Activated gamma-delta T cell treated with Interleukin-2 at 50 U/mL for 16 hours (primary cell): Measurements from ENCODE around the gene ARHGAP11A.
"Not testable (repeated sequence)": the region's sequence is repeated elsewhere in the genome, so short reads cannot be mapped to it uniquely, and the experiment has no call there.

Experiments
- DNase-seq: peaks from one replicate; pipeline ENCODE4 v3.0.0-alpha.2; 2020

ARHGAP11A gene, protein sequence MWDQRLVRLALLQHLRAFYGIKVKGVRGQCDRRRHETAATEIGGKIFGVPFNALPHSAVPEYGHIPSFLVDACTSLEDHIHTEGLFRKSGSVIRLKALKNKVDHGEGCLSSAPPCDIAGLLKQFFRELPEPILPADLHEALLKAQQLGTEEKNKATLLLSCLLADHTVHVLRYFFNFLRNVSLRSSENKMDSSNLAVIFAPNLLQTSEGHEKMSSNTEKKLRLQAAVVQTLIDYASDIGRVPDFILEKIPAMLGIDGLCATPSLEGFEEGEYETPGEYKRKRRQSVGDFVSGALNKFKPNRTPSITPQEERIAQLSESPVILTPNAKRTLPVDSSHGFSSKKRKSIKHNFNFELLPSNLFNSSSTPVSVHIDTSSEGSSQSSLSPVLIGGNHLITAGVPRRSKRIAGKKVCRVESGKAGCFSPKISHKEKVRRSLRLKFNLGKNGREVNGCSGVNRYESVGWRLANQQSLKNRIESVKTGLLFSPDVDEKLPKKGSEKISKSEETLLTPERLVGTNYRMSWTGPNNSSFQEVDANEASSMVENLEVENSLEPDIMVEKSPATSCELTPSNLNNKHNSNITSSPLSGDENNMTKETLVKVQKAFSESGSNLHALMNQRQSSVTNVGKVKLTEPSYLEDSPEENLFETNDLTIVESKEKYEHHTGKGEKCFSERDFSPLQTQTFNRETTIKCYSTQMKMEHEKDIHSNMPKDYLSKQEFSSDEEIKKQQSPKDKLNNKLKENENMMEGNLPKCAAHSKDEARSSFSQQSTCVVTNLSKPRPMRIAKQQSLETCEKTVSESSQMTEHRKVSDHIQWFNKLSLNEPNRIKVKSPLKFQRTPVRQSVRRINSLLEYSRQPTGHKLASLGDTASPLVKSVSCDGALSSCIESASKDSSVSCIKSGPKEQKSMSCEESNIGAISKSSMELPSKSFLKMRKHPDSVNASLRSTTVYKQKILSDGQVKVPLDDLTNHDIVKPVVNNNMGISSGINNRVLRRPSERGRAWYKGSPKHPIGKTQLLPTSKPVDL

GRCh38 chr15:32615051-32615870 lies at the start of gene ARHGAP11A:
ARHGAP11A (plus strand) TSS chr15:32615504; CDS start chr15:32616212, 708 bp downstream.
- peak; percentile 81 for DNase-seq

- DNase-seq, result not testable (repeated sequence)
Measured at GRCh38 chr15:32568988-32569387, 46.3 kb upstream of the ARHGAP11A start.

GRCh38 chr15:32578482-32578881 lies 36.8 kb upstream of the ARHGAP11A start:
- not testable (repeated sequence) for DNase-seq

GRCh38 chr15:32585844-32586243 lies 29.5 kb upstream of the ARHGAP11A start:
- DNase-seq, result not testable (repeated sequence)

DNA sequence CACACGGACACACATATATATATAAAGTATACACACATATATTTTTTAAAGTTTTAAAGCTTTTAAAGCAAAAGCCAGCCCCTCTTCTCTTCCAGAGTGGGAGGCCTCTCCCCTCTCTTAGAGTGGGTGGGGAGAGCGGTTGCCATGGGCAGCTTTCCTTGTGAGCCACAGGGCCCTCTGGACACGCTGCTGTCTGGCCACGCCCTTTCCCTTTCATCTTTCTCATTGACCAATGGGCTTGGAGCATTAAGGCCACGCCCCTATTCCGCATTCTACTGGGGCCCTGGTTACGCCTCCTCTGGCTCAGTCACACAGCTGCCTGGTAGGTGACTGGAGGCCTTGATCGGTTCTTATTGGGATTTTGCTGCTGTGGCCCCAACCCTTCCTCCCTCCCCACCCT lies 22.2 kb upstream of the ARHGAP11A start, which contains the start of gene GOLGA8N:
Gene GOLGA8N (plus strand): TSS at position 306 of the 400 bp plus-strand sequence.
- not testable (repeated sequence) for DNase-seq

DNA sequence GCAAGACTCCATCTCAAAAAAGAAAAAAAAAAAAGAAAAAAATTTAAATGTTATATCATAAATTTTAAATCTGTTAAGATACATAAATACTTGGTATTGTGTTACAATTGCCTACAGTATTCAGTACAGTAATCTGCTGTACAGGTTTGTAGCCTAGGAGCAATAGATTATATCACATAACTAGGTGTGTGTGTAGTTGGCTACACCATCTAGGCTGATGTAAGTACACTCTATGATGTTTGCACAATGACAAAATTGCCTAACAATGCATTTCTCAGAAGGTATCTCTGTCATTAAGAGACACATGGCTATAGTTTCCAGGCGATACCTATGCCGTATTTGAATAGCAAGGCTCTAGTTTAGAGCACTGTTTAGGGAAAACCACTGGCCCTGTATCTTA lies 5.8 kb upstream of the ARHGAP11A start:
- DNase-seq, result not testable (repeated sequence)

- not testable (repeated sequence) for DNase-seq
Measured at GRCh38 chr15:32610719-32611118, 4.6 kb upstream of the ARHGAP11A start.

DNA sequence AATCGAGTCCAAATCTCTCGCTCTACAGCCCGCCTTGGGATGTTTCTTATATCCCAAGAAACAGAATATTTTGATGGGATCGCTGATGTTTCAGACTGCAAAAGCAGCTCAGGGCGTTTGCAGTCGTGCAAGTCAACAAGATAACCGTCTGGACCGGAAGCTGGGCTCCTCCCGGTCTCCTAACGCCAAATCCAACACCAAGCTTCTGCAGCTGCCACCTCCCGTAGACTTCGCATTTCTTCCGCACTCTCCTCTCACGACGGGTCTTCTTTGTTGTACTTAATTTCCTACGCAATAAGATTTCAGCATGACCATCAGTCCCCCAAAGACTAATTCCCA lies 623 bp upstream of the ARHGAP11A start:
- DNase-seq, result not testable (repeated sequence)

DNA sequence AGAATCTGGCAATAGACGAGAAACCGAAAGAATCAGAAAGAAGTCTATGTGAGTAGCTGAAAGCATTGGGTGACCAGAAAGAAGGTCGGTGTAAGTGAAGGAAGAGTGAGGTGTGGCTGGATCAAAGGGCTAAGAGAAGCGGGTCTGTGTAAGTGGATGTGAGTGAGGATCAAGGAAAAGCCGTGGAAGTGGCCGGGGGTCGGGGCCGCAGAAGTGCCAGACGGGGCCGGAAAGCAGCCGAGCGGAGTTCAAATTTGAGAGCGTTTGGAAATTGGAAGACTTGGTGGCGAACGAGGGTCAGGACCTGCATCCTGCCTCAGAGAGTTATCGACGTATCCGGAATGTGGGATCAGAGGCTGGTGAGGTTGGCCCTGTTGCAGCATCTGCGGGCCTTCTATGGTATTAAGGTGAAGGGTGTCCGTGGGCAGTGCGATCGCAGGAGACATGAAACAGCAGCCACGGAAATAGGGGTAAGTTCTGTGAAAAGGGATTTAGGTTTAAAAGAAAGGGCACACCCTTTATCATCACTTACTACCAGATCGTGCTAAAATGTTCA lies 645 bp downstream of the ARHGAP11A start:
- not testable (repeated sequence) for DNase-seq

DNA sequence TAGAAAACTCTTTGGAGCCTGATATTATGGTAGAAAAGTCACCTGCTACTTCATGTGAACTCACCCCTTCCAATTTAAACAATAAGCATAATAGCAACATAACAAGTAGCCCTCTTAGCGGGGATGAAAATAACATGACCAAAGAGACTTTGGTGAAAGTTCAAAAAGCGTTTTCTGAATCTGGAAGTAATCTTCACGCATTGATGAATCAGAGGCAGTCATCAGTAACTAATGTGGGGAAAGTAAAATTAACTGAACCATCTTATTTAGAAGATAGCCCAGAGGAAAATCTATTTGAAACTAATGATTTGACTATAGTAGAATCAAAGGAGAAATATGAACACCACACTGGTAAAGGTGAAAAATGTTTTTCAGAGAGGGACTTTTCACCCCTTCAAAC lies 21.1 kb downstream of the ARHGAP11A start:
- DNase-seq, result no peak

DNA sequence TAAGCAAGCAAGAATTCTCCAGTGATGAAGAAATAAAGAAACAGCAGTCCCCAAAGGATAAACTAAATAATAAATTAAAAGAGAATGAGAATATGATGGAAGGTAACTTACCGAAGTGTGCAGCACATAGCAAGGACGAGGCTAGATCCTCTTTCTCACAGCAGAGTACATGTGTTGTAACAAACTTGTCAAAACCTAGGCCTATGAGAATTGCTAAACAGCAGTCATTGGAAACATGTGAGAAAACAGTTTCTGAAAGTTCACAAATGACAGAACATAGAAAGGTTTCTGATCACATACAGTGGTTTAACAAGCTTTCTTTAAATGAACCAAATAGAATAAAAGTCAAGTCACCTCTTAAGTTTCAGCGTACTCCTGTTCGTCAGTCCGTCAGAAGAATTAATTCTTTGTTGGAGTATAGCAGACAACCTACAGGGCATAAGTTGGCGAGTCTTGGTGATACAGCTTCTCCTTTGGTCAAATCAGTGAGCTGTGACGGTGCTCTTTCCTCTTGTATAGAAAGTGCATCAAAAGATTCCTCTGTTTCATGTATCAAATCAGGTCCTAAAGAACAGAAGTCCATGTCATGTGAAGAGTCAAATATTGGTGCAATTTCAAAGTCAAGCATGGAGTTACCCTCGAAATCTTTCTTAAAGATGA lies 21.7 kb downstream of the ARHGAP11A start:
- DNase-seq, result no peak

DNA sequence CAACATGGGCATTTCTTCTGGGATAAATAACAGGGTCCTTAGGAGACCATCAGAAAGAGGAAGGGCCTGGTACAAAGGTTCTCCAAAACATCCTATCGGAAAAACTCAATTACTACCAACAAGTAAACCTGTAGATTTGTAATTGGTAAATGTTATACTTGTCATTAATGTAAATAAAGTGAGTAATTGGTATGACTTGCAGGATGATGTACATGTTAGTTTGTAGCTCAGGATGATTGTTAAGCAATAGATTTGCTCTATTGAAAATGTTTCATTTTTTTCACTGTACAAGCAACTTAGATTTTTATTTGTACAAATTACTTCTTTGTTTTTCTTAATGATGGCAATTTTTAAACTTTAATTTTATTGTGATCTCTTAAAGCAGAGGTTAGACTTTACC lies 22.4 kb downstream of the ARHGAP11A start:
- no peak for DNase-seq

GRCh38 chr15:32641517-32642059 lies 26.3 kb downstream of the ARHGAP11A start, which contains the start of gene SCG5:
SCG5 (plus strand) TSS chr15:32641710; CDS start chr15:32643593, 1,883 bp downstream.
- no peak for DNase-seq

DNA sequence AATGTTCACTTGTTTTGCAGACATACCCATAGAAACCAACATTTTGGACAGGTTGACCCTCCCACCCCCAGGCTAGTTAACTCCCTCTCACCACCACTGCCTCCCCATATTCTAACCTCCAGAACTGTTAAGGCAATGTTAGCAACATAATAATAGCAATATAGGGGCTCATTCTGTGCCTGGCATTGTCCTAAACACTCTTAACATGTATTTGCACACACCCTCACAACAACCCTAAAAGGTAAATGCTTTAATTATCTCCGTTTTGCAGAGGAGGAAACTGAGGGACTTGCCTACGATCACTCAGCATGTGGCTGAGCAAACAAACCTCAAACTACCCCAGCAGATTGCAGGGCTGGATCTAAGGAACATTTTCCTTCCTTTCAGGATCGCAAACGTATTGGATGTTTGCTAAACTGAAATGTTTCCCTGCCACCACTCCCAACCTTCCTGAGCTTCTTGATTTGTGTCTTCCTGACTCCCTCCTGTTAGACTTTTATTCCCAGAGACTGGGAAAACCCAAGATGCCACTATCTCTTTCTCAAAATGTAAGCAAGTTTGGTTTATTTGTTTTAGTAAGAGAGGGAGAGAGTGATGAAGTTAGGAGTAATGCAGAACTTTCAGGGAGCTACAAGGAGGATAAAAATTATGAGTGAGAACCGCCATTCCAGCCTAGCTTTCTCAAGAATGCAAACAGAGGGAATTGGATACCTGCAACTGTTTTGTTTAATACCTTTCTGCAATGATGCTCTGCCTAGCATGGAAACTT lies 27.5 kb downstream of the ARHGAP11A start:
- DNase-seq, result no peak

- DNase-seq, result no peak
Measured at GRCh38 chr15:32643907-32644445, 28.7 kb downstream of the ARHGAP11A start.

DNA sequence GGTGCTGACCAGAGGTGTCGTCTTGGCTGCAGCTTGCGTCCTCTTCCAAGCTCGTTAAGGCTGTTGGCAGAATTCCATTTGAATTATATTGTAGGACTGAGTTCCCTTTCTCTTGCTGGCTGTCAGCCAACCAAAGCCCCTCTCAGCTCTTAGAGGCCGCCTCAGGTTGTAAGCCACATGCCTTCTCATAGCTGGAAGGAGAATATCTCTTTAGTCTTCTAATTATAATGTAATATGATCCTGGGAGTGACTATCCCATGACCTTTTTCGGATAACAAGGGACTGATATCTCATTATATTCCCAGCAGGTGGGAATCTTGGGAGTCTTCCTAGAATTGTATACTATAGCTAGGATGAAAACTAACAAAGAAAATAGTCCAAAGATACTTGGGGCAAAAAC lies 31.0 kb downstream of the ARHGAP11A start:
- no peak for DNase-seq

DNA sequence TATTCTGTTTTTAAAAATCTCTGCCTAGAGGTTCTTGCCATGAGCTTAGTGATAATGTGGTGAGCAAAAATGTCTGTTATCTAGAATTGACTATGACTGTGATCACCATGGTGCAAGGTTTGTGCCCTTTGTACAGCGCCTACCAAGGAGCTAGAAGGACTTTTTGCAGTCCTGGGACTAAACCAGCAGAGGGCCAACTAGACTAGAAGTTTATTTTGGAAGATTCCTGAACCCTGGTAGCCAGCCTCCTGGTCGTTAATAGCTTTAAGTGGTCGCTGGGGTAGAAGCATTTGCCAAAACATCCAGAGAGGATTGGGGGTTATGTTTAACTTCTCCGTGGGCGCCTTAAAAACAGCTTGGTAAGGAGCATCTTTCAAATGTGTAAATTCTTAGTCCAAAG lies 34.0 kb downstream of the ARHGAP11A start:
- DNase-seq, result no peak

- DNase-seq, result peak; percentile 15
Measured at GRCh38 chr15:32651229-32651837, 36.0 kb downstream of the ARHGAP11A start.

- DNase-seq, result no peak
Measured at GRCh38 chr15:32652178-32652577, 36.9 kb downstream of the ARHGAP11A start.

DNA sequence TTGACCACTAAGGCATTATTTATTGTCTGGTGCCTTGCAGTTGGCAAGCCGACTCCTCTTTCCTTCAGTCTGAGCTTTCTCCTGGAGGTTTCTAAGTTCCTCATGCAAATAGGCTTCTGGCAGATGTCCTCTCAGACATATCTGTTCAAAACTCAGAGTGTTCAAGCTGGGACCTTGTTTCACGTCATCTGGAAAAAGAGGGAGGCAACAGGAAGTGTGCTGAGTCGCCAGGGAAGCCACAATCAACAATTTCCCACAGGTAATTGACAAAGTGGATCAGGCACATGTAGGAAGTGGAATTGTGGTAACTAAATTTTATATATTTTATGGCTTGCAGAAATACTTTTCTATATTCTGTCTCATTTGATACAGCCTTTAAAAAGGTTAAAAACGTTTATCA lies 40.8 kb downstream of the ARHGAP11A start:
- DNase-seq, result no peak
